Neural crest cell (in vitro differentiated cells): Measurements from ENCODE around the gene ATP5PD. TPM values are rescaled to one million over a fixed set of nuclear protein-coding genes. Genes with fewer than 3 reads are reported as not detected.

ENCODE experiments used
- DNase-seq: peaks from one replicate; pipeline ENCODE4 v3.0.0; 2021; ENCODE audit warnings: low read depth, mixed read lengths, low spot score
- H3K27ac Mint-ChIP-seq: one replicate; pipeline ENCODE4 v1.8.0; 2021; ENCODE audit warnings: mild to moderate bottlenecking, mixed read lengths; ENCODE audit not compliant: unreplicated experiment
- H3K27me3 Mint-ChIP-seq: 2 replicates; pipeline ENCODE4 v1.8.0; 2021; ENCODE audit warnings: low read depth, mild to moderate bottlenecking, mixed read lengths
- H3K36me3 Mint-ChIP-seq: 2 replicates; pipeline ENCODE4 v1.8.0; 2021; ENCODE audit warnings: low read depth, mild to moderate bottlenecking, mixed read lengths
- H3K4me1 Mint-ChIP-seq: 2 replicates; pipeline ENCODE4 v1.8.0; 2021; ENCODE audit warnings: mixed read lengths
- H3K4me3 Mint-ChIP-seq: one replicate; pipeline ENCODE4 v1.8.0; 2021; ENCODE audit warnings: mild to moderate bottlenecking, mixed read lengths
- H3K9me3 Mint-ChIP-seq: 2 replicates; pipeline ENCODE4 v1.8.0; 2021; ENCODE audit warnings: mixed read lengths
- total RNA-seq: library from RNA; stranded (reverse); gene quantifications from 2 replicates; pipeline ENCODE4 v1.2.1, GENCODE V29; 2021
- TF ChIP-seq, protein P1 (sequence below): fragments of 200-600 bp; sonication (generic); conservative IDR thresholded peaks from 2 replicates; pipeline ENCODE4 v1.5.0; 2021; ENCODE audit warnings: antibody characterized with exemption, mild to moderate bottlenecking

ATP5PD gene
- total RNA-seq, 1 donor from 2014 or later, result 198 TPM

DNA sequence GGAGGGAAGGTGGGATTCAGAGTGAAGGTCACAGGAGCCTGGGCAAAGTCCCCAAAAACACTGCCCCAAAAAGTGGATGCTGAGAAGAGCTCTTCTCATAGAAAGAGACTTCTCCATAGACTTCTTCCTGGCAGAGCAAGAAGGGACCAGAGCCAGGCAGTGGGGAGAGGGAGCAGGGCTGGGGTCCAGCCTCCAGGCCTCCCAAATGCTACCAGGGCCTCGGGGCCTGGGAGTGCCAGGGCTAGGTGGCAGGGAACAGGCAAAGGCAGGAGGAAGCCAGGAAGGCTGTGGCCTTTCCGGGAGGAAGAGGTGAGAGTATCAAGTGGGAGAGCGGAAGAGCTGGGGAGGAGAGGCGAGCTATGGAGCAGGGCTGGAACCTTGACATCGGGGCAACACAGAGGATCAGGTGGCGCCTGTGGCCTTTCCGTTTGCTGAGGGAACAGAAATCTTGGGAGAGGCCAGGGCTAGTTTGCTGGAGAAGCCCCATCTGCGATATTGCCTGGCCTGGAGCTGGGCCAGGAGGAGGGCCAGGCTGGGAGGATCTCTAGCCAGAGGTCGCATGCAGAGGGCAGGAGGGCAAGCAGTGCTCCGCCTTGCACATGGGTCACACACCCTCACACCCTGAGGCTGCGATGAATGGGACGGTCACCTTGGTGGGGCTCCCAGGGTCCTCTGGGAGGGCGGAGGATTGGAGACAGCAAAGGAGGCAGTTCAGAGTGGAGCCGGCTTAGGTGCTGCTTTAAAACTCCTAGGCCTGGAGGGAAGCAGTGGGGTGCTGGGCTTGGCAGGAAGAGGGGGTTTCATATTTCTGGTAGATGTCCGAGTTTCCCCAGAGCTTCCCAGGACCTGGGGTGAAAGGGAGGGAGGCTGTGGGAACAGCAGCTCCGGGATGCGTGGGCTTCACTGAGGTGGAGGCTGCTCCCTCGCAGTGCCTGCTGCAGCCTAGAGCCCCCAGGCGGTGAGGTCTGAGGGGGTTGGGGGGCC lies 44.4 kb upstream of the ATP5PD start:
- Mint-ChIP-seq H3K9me3 (no peaks in the 10 kb centered on the region), H3K27me3 (peaks cover 4% of the 10 kb centered on the region), H3K36me3 (no peaks in the 10 kb centered on the region), H3K4me3 (peak overlapping the region; percentile 25), H3K27ac (peak overlapping the region; percentile 81), H3K4me1 (peaks cover 46% of the 10 kb centered on the region)
- TF ChIP-seq, protein P1, sequence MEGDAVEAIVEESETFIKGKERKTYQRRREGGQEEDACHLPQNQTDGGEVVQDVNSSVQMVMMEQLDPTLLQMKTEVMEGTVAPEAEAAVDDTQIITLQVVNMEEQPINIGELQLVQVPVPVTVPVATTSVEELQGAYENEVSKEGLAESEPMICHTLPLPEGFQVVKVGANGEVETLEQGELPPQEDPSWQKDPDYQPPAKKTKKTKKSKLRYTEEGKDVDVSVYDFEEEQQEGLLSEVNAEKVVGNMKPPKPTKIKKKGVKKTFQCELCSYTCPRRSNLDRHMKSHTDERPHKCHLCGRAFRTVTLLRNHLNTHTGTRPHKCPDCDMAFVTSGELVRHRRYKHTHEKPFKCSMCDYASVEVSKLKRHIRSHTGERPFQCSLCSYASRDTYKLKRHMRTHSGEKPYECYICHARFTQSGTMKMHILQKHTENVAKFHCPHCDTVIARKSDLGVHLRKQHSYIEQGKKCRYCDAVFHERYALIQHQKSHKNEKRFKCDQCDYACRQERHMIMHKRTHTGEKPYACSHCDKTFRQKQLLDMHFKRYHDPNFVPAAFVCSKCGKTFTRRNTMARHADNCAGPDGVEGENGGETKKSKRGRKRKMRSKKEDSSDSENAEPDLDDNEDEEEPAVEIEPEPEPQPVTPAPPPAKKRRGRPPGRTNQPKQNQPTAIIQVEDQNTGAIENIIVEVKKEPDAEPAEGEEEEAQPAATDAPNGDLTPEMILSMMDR, result no peak
- DNase-seq, result no peak

DNA sequence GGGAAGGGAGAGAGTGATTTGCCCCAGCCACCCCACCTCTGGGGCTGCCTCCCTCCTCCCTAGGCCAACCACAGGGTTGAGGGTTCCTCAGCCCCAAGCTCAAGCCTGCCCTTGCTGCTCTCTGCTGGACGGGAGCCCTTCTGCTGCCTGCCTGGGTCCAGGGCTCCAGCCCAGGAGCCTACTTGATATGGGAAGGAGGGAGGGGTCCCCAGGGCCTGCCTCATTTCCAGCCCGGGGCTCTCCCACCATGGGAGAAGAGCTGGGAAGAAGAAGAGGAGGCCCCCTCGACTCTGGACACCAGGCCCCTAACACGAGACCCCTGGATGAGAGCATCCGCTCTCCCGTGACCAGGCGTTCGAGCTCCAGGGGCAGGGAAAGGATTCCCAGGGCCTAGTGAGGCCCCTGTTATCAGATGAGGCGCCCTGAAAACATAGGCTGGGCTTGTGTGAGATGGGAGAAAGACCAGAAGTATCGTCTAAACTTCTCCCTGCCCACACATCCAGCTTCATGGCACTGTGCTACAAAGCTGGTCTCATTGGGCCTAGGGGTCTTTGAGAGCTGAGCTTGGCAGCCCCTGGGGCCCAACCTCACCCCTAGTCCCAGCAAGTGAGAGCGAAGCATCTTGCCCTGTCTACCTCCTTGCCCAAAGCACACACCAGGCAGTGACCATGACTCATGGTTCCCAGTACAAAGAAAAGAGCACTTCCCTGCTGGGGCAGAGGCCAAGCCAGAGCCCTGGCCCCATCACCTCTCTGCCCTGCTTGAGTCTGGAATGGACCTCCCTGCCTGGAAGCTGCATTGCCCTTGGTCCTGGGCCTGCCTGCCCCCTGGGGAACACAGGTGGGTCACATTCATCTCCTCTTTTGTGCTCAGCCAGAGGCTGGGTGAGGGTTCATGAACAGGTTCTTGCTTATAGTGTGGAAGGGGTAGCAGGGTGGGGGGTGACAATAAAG lies 42.0 kb upstream of the ATP5PD start:
- H3K4me1 Mint-ChIP-seq, result peaks cover 57% of the 10 kb centered on the region
- TF ChIP-seq, protein P1, result no peak
- DNase-seq, result no peak
- H3K27me3 Mint-ChIP-seq, result peaks cover 4% of the 10 kb centered on the region
- no peaks in the 10 kb centered on the region for H3K9me3 Mint-ChIP-seq
- H3K36me3 Mint-ChIP-seq, result no peaks in the 10 kb centered on the region
- H3K27ac Mint-ChIP-seq, result peak overlapping the region; percentile 19
- peak overlapping the region; percentile 49 for H3K4me3 Mint-ChIP-seq

DNA sequence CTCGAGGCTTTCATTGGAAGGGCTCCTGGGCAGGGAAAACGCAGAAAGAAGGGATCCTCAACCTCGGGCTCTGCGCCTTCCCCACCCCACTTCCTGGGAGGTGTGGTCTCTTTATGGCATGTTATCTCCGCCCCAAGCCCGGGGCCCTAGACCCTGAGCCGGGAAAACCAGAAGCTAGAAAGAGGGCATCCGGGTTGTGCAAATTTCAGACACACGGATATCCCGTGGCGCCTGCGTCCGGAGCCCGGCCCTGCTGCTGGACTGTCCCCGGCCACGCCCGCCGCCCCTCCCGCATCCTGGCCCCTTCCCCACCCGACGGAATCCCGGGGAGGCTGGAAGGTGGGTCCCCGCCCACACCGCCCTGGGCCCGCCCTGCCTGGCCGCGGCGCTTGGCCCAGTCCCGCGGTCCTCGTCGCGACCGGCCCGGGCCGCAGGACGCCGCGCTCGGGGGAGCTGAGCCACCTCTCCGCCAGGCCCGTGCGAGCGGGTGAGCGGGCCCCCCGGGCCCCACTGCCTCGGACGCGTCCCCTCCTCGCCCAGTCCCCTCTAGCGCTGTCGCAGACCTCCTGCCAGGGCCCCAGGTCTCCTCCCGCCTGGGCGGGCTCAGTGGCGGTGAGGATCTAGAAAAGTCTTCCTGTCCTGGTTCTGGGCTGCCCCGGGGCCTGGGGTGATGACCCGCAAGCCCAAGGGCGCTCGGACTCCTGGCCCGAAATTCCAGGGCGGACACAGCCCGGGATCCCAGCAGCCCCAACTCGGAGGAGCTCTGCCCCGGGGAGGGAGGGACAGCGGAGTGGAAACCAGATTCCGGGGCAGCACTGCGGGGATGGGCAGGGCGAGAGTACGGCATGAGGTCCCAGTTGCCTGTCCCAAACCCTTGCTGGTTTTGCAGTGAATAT lies 41.0 kb upstream of the ATP5PD start, which contains the start of gene SLC16A5:
SLC16A5 (plus strand) TSS at position 397 of the 896 bp plus-strand sequence. CDS start 5,683 bp downstream, outside the sequence.
- DNase-seq, result peak; percentile 65
- TF ChIP-seq, protein P1, result no peak
- Mint-ChIP-seq H3K27me3 (peaks cover 4% of the 10 kb centered on the region), H3K4me1 (peaks cover 56% of the 10 kb centered on the region), H3K36me3 (no peaks in the 10 kb centered on the region), H3K4me3 (peak within 1 kb of the TSS; percentile 73), H3K9me3 (no peaks in the 10 kb centered on the region), H3K27ac (peak within 1 kb of the TSS; percentile 19)

DNA sequence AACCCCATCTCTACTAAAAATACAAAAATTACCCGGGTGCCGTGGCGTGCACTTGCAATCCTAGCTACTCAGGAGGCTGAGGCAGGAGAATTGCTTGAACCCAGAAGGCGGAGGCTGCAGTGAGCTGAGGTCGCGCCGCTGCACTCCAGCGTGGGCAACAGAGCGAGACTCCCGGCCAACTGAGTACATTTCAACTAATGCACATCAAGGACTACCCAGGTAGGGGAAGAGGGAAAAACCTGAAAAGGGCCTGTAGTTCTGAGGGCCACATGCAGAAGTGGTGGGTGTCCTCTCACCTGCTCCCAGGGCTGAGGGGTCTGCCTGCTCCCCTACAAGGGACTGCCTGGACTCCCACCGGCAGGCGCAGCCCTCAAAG lies 40.4 kb upstream of the ATP5PD start:
- Mint-ChIP-seq H3K4me1 (peaks cover 56% of the 10 kb centered on the region), H3K27ac (no peak overlapping the region), H3K4me3 (peak overlapping the region; percentile 73)

More for the DNA sequence above, 40.4 kb upstream of the ATP5PD start:
- no peak for DNase-seq
- H3K27me3 Mint-ChIP-seq, result peaks cover 4% of the 10 kb centered on the region
- H3K36me3 Mint-ChIP-seq, result no peaks in the 10 kb centered on the region
- no peaks in the 10 kb centered on the region for H3K9me3 Mint-ChIP-seq
- TF ChIP-seq, protein P1, result no peak
